ENCODE measurements around the gene HOXB2.
A peak's percentile ranks its signal among the peaks of the same experiment; 100 is the strongest.

The HOXB2 gene

GRCh38 chr17:48579471-48579759 lies 34.5 kb upstream of the HOXB2 start:
- Histone ChIP-seq H3K9me3 (ENCODE audit: control insufficient read depth, insufficient read depth, low read depth, low read length) (no peaks in the 10 kb centered on the region), H3K4me3 (ENCODE audit: low read depth, low read length) (no peak overlapping the region), H3K4me1 (ENCODE audit: control insufficient read depth, insufficient read depth, low read length) (peaks cover 68% of the 10 kb centered on the region), H3K36me3 (ENCODE audit: control insufficient read depth in 2 of 2, insufficient read depth in 1 of 2, low read length in 2 of 2) (peaks cover 0 to 18% of the 10 kb centered on the region in 2 experiments; a peak in 1 of 3 replicates), H3K27ac (ENCODE audit: extremely low read depth, low read depth, low read length) (peak overlapping the region; percentile 91; the same call in 1 of the 2 replicates)
- CTCF ChIA-PET: interaction anchor here (0.9 to 1.5 kb wide), 2 partner anchors 78 to 243 kb away, joined by 3 read pairs; no protein-coding TSS in a partner anchor
- POLR2A ChIA-PET: interaction anchor here (1.3 to 4.1 kb wide), 2 partner anchors 32 to 36 kb away, joined by 3 to 14 read pairs; no protein-coding TSS in a partner anchor
- TF ChIP-seq ZNF10 (tag by site-specific recombination; IDR thresholded peaks at IDR 0.05) (peak; percentile 73; the same call in 1 of the 2 replicates), ZNF785 (tag by site-specific recombination; IDR thresholded peaks at IDR 0.05) (no peak)

- peak overlapping the region; percentile 91 for H3K27ac ChIP-seq (ENCODE audit: extremely low read depth, low read depth, low read length)
- no peaks in the 10 kb centered on the region for H3K9me3 ChIP-seq (ENCODE audit: control insufficient read depth, insufficient read depth, low read depth, low read length)
- CTCF ChIA-PET: interaction anchor here (0.8 kb wide), 1 partner anchor 9 kb away, joined by 3 read pairs; no protein-coding TSS in a partner anchor
- H3K4me1 ChIP-seq (ENCODE audit: control insufficient read depth, insufficient read depth, low read length): peaks cover 68% of the 10 kb centered on the region
- peaks cover 0 to 13% of the 10 kb centered on the region in 2 experiments; a peak in 2 of 3 replicates for H3K36me3 ChIP-seq (ENCODE audit: control insufficient read depth in 2 of 2, insufficient read depth in 1 of 2, low read length in 2 of 2)
- POLR2A ChIA-PET: interaction anchor here (0.9 to 4.1 kb wide), 3 partner anchors 9 to 35 kb away, joined by 3 to 14 read pairs (median 3); no protein-coding TSS in a partner anchor
- peak overlapping the region; percentile 52 for H3K4me3 ChIP-seq (ENCODE audit: low read depth, low read length)
- TF ChIP-seq ZSCAN4 (tag by site-specific recombination; IDR thresholded peaks at IDR 0.05) (no peak), ZNF26 (tag by site-specific recombination; IDR thresholded peaks at IDR 0.05) (no peak), ZFHX2 (tag by site-specific recombination; conservative IDR thresholded peaks at IDR 0.05) (peak; percentile 31; the same call in 1 of the 2 replicates), ZFP3 (tag by site-specific recombination; IDR thresholded peaks at IDR 0.05; ENCODE audit: low read depth) (no peak), ZNF561 (tag by site-specific recombination; IDR thresholded peaks at IDR 0.05; ENCODE audit: borderline replicate concordance) (no peak), ZNF148 (tag by site-specific recombination; IDR thresholded peaks at IDR 0.05; ENCODE audit: borderline replicate concordance) (no peak), ZNF629 (tag by site-specific recombination; IDR thresholded peaks at IDR 0.05) (no peak), ZNF48 (tag by site-specific recombination; IDR thresholded peaks at IDR 0.05) (no peak), ZNF114 (tag by site-specific recombination; IDR thresholded peaks at IDR 0.05) (no peak), ZNF837 (tag by site-specific recombination; IDR thresholded peaks at IDR 0.05) (no peak), PATZ1 (tag by site-specific recombination; IDR thresholded peaks at IDR 0.05) (0 out of 2 replicates have a peak, but pooled peaks have one; percentile 13), ZNF350 (tag by site-specific recombination; IDR thresholded peaks at IDR 0.05) (no peak), ZNF610 (tag by site-specific recombination; IDR thresholded peaks at IDR 0.05; ENCODE audit: borderline replicate concordance) (no peak), ZBTB1 (tag by site-specific recombination; IDR thresholded peaks at IDR 0.05) (no peak), ZNF223 (tag by site-specific recombination; IDR thresholded peaks at IDR 0.05) (no peak), ZNF155 (tag by site-specific recombination; IDR thresholded peaks at IDR 0.05) (no peak), GLIS2 (tag by site-specific recombination; IDR thresholded peaks at IDR 0.05) (no peak), ZSCAN30 (tag by site-specific recombination; IDR thresholded peaks at IDR 0.05) (no peak), ZNF600 (tag by site-specific recombination; IDR thresholded peaks at IDR 0.05) (peak; percentile 61), ZNF621 (tag by site-specific recombination; IDR thresholded peaks at IDR 0.05) (no peak), ZSCAN18 (tag by site-specific recombination; IDR thresholded peaks at IDR 0.05) (no peak), ZNF548 (tag by site-specific recombination; IDR thresholded peaks at IDR 0.05) (no peak), ZNF596 (tag by site-specific recombination; IDR thresholded peaks at IDR 0.05) (peak; percentile 79), ZNF169 (tag by site-specific recombination; IDR thresholded peaks at IDR 0.05) (no peak)
Measured at GRCh38 chr17:48578616-48579470, 33.9 kb upstream of the HOXB2 start.
